ENCODE results near the gene ERF.
A peak's percentile ranks its signal among the peaks of the same experiment; 100 is the strongest.

ERF gene

DNA sequence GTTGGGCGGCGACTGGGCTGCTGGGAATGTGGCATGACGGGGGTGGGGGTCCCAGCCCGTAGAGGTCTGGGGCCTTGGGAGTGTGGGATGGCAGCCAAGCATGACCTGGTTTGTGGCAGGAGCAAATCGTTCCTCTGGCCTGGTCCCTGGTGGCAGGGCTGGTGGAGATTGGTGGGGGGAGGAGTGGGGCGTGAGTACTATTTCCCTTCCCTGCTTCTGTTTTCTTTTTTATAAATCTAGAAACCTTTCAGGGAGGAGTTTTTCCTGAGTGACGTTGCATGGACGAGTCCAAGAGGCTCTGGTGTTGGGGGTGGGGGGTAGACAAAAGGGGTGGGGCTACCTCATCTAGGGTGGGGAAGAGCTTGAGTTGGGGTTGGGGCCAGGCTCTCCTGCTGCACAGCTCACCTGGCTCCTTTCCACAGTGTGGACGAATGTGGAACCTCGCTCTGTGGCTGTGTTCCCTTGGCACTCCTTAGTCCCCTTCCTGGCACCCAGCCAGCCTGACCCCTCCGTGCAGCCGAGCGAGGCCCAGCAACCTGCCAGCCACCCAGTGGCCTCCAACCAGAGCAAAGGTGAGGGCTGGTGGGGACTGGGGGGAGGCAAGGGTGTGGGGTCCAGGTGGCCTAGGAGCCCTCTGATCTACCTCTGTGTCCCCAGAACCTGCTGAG, 31.6 kb upstream of the ERF start:
- DNase-seq: no peak

DNA sequence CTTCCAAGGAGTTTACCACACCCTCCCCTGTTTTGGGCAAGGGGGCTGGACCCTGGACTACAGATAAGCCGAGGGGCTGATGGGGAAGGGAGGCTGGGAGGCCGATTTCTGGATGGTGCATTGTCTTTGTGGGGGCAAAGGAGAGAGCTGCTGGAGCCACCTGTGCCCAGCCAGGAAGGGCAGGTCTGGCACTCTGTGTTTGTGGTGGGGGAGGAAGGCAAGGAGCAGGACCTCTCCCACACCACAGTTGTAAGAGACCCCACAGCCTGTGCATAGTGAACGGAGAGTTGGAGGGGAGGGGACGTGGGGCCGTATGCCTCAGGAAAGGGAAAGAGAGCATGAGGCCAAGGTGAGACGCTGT, 31.0 kb upstream of the ERF start:
- DNase-seq: no peak

DNA sequence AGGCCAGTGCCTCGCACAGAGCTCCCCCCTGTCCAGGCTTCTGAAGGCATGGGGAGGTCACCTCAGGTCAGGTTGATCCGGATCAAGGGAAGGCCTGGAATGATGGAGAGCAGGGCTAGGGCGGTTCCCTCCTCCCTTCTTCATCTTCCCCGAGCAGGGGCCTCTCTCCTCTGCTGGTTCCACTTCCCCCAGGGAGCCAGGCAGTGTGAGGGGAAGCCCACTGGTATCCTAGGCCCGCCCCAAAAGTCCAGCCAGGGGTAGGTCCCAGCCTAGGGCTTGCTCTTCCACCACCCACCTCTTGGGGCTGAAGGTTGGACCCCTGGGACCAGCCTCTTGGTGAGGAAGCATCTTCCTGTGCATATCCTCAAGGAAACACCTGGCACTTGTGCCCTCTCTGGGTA, 30.6 kb upstream of the ERF start:
- no peak for DNase-seq

DNA sequence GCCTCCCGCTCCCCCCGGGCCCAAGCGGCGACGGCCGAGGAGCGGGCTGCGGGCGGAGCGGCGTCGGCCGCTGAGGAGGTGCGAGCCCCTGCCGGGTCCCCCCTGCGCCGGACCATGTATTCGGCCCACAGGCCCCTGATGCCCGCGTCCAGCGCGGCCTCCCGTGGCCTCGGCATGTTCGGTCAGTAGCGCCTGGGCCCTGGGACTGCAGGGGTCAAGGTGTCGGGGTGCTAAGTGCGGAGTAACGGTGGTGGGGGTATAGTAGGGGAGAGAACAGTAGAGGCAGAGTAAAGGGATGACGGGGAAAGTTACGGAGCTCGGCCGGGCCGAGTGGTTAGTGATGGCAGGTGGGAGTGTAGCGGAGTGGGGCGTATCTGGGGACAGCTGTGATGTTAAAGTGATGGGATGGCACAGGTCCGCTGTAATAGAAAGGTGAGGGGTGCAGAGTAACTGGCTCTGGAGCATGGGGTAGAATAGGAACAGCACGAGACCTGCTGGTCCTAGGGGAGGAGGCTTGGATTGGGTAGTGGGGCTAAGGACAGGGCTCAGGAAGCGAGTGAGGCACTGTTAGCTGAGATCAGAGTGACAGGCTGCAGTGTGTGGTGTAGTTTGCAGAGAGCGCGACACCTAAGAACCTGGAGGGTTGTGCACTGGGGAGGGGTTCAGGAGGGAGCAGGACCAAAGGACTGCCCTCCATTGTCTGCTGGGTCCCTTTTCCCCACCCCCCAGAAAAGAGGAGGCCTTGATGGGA, 29.8 kb upstream of the ERF start:
- no peak for DNase-seq

DNA sequence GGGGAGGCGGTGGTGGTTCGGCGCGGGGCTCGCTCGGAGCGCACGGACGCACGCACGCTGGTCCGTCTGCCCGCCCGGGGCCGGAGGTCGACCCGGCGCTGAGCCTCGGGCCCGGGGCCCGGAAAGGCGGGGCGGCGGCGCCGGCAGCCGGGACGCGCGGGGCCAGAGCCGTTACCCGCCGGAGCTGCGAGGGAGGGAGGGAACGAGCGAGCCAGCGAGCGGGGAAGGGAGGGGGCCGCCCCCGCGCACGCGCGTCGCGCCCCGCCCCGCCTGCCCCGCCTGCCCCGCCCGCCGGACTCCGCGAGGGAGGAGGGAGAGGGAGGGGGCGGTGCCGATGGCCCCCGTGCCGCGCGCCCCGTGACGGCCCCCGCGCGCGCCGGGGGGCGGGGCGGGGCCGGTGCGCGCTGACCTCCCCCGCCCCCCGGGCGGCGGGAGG, 29.2 kb upstream of the ERF start:
- DNase-seq: peak; percentile 91

DNA sequence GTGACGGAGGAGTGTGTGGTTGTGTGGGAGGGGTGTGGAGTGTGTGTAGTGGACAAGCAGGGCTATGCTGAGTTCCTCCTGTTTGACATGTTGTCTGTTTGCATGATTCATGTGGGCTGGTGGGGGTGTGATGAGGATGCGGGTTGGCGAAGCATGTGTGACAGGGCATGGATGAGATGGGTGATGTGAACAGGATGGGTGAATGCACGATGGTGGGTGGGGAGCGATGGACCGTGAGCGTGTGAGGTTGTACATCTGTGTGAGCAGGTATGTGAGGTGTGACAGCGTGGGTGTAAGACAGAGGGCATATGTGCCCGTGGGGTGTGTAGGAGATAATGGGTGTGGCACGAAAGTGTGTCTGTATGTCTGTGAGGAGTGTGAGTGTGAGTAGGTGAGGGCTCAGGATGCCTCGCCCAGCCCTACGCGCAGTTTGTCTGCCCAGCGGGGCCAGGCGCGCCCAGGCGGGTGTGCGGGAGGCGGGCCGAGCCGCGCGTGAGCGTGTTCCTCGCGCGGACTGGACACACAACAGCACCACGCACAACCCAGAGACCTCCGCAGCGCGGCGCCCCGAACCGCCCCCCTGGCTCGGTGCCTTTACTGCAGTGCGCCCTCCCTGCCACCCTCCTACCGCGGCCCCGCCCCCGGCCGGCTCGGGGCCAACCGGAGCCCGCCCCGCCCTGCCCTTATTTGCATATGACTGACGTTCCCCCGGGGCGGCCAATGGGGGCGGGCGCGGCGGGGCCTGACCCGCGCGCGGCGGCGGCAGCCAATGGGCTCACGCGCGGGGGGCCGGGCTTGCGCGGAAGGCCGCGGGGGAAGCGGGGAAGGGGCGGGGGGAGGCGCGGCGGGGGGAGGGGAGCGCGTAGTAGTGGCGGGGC, 28.5 kb upstream of the ERF start:
- DNase-seq: peak; percentile 98

DNA sequence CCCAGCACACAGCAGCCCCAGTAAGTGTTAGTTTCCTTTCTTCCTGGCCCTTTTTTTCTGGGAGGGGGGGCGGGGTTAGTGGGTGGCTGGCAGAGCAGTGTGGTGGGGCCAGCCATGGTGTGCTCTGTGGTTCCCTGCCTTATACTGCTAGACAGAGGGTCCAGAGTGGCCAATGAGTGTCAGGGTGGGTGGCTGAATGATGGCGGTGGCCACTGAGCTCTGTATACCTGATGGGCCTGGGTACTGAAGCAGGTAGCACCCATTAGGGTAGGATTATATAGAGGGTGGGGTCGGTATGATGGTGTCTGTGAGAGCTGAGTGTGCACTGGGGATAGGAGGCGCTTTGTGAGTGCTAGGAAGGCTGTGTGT, 27.9 kb upstream of the ERF start:
- no peak for DNase-seq

DNA sequence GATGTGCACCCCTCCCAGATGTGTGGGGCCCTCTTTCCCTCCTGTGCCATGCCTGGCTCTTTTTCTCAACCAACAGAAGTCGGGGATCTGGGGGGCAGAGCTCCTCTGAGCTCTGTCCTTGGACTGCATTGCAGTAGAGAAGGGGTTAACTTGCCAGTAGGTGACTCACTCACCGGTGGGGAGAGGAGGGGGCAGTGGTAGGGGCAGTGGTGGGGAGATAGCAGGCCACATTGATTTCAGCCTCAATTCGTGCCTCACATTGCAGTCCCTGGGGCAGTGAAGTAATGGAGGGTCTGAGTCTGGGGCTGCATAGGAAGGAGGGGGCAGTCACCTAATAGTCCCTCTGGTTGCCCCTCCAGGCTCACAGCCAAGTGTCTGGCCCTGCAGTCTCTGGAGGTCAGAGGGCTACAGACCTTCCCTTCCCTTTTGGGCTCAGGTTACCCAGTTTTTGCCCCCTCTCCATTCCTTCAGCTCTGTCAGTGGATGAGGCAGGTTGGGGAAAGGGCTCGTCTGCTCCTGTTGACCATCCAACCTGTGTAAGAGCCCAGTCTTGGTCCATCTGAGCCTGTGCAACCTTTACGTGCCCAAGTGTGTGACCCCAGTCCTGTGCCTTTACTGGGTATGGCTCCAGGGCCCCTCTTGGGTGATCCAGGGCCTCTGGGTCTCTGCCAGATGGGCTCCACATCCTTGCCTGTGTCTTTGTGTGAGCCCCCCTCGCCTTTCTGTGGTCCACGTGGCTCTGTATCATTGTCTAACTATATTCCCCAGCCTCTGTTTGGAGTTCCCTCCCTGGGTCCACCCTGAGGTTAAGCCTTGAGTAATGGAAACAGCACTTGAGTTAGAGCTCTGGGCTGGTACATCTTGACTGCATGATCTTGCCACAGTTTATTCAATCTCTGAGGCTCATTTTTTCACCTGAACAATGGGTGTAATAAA, 27.2 kb upstream of the ERF start:
- DNase-seq: no peak

DNA sequence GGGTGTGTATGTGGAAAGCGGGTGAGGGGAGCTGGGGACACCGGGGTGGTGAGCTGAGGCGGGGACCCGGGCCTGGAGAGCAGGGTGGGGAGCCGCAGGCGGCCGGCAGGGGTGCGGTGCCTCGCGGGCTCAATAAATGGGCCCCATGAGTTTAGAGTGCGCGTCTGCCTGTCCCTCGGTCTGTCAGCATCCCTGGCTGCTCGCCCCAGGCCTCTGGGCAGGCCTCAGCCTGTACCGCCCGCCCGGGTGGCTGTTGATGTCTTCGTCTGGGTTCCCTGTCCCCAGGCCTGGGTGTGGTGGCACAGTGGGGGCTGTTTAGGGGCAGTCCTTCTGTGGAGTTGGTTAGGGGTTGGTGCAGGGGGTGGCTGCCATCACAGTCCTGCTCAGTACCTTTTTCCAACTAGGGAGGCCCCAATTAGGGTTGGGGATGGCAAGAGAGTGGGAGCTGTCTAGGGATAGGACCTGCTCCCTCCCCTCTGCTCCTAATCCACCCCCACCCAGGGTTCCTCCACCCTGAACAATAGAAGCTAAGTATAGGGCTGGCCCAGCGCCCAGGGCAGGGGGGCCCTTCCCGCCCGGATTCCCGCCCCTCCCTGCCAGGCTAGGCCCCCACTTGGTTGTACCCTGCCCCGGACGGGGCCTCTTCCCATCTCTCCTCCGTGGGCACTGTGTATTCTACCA, 26.4 kb upstream of the ERF start:
- DNase-seq: peak; percentile 79

DNA sequence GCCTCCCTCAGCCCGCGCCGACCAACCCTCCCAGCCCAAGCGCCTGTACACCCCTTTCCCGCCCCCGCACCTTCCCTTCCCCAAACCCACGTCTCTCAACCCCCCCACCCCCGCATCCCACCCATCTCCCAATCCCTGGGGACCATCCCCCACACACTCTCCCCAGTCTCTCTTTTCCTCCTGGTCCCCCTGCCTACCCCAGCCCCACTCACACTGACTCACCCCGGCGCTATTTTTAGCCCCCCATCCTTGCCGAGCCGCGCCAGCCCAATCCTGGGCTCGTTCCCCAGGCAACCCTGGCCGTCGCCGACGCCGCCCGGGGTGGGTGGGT, 25.9 kb upstream of the ERF start:
- no peak for DNase-seq

DNA sequence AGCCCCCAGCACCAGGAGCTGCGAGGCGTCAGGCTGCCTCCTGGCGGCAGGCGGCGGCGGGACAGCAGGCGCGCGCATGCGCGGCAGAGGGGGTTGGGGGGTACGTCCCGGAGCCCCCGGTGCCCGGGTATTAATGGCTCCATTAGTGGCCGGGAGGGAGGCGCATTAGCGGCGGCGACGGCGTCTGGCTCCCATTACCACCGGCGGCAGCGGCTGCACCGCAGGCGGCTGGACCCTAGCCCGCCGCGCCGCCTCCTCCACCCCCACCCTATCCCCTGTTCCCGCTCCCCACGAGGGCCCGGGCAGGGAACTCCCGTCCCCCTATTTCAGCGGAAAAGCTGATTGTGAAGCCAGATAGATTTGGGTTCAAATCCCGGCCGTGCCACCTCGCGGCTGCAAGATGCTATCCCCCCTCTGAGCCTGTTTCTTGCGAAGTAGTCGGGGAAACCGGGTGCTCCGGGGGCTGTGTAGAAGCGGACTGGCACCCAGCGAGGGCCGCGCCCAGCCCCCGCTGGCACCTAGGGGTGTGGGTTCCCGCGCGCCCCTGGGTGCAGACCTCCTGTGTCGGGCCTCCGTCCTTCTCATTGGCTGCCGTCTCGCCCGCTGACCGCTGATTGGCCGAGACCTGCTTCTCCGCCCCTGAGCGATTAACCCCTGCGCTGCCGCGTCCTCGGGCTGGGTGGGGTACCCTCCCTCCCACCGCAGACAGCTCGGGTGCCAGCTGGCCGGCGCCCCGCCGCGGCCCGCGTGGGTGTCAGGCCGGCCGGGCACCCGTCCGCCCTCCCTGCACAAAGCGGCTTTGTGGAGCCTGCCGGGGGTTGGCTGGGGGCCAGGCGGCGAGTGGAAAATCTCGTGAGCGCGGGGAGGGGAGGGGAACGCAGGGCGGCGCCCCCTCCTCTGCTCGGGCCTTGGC, 25.2 kb upstream of the ERF start:
- peak; percentile 96 for DNase-seq

DNA sequence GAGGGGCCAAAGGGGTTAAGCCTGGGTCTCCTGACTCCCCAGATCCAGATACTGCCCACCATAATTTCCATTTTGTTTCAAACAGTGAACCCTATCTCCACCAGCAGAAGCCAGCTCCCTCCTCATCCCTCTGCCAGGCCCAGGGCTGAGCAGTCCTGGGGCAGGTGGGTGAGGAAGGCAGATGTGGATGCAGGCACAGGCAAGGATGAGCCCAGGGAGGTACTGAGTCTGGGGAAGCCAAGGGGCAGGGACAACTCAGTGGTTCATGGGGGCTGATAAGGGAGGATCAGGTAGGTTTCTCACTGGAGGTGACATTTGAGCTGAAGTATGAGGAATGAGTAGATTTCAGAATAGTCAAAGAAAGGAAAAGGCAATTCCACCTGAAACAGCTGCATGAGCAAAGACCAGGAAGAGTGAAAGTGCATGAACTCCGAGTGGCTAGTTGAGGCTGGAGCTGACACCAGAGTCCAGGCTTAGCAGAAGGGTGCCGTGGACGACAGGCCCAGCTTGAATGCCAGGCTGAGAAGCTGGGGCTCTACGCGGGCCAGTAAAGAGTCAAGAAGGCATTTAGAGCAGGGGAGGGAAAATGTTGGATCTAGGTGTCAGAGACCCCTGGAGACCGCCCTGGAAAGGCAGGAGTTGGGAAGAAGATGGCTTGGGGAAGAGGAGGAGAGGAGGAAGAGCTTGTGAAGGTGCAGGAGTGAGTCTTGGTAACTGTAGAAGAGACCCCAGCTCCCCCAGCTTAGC, 24.4 kb upstream of the ERF start:
- DNase-seq: no peak

DNA sequence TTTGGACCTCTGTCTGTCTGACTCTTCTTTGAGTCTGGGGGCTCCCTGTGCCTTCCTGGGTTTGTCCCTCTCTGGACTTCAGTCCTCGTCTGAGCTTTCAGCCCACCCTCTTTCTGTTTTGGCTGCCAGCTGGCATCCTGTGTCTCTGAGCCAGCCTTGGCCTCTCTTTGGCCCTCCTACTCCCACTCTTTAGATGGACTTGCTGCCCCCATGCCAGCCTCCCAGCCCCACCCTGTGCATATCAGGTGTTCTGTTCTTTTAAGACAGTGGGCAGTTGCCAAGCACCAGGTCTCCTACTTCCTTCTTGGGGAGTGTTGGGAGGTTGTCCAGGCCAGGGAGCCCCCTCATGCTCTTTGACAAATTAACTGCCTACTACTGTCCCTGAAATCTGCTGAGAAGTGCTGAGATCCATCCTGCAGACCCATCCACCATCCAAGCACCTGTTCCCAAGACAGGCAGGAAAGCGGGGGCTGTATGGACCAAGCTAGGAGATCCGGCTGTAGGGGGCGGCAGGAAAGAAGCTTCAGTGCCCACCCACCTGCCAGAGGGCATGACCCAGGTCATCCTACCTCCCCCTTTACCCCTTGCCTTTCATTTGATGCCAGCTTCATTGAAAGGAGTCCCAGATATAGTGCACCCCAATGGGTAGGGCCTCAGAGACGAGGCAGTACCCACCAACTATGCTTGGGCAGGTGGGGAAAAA, 23.7 kb upstream of the ERF start:
- DNase-seq: no peak

DNA sequence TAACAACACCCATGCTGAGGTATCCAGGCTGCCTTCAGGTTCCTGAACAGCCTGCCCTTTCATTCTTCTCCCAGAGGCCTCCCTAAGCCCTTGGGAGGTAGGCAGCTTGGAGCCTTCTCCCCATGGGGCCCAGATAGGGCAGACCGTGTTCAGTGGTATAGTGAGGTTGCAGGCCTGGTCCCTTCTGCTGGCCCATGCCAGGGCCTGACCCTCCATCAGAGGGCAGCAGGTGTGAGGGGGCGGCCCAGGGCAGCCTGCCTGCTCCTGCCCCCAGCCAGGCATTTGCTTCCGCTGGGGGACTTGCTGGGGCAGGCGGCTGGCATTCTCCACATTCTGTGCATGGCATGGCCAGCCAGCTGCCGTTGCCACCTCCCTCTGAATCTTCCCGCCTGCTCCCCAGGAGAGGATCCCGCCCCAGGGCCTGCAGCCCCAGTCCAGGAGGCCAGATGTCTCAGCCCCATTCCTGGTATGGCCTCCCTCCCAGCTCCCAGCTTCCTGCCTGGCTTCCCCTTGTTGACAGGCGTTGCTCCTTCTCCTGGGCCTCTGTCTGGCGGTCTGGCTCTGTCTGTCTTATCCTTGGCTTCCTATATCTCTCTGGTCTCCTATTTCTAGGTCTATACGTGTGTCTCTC, 23.0 kb upstream of the ERF start:
- peak; percentile 78 for DNase-seq

DNA sequence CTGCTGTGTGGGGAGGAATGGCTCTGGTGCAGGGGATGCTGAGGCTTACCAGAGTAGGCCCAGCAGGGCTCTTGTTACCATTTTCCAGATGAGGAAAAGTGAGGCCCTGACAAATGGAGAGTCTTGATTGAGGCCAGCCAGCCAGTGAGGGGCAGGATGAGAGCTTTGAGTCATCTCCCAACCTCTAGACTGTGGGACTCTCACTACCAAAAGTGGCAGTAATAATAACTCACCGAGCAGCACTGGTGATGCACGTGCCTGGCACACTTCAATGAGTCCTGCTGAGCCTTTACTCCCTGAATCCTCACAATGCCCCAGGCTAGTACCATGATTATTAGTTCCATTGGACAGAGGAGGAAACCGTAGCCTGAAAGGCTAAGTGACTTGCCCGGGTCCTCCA, 21.9 kb upstream of the ERF start:
- DNase-seq: no peak

DNA sequence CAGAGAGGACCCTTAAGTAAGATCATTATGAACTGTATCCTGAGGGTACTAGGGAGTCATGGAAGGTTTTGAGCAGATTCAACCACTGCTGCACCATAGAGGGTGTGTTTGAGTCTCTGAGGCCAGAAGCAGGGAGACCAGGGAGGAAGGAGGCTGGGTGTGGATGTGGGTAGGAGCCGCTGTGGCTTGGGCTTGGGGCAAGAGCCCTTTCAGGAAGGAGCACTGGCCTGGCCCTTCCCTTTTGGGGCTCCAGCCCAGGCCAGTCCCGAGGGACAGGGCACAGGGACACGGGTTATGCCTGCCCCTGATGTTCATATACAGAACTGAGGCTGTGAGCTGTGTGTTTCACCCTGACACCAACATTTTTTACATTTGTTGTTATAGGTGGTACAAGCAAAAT, 21.4 kb upstream of the ERF start:
- no peak for DNase-seq

DNA sequence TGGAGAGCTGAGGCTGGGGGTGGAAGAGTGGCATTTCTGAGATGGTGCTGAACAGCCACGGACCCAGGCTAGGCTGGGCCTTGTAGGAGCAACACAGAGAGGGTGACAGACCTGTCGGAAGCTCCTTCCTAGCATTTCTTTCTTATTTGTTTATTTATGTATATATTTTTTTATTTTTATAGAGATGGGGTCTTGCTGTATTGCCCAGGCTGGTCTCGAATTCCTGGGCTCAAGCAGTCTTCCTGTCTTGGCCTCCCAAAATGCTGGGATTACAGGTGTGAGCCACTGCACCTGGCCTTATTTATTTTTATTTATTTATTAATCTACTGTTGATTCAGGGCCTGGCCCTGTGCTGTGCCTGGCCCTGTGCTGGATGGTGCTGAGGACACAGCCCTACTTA, 20.6 kb upstream of the ERF start:
- no peak for DNase-seq

DNA sequence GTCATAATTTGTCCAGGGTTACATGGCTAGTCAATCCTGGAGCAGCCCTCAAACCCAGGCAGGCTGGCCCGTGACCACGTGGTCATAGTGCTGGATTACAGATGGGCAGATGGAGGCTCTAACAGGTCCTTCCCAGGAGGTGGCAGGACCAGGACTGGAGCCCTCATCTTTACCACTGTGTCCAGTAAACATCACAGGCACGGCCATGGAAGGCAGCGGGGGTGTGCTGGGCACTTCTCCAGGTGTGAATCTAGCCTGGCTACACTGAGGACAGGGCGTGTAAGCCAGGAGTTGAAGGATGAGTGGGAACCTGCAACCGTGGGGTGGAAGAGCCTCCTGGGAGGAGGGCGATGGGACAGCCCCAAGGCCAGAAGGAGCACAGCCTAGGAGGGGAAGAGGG, 20.2 kb upstream of the ERF start:
- no peak for DNase-seq

DNA sequence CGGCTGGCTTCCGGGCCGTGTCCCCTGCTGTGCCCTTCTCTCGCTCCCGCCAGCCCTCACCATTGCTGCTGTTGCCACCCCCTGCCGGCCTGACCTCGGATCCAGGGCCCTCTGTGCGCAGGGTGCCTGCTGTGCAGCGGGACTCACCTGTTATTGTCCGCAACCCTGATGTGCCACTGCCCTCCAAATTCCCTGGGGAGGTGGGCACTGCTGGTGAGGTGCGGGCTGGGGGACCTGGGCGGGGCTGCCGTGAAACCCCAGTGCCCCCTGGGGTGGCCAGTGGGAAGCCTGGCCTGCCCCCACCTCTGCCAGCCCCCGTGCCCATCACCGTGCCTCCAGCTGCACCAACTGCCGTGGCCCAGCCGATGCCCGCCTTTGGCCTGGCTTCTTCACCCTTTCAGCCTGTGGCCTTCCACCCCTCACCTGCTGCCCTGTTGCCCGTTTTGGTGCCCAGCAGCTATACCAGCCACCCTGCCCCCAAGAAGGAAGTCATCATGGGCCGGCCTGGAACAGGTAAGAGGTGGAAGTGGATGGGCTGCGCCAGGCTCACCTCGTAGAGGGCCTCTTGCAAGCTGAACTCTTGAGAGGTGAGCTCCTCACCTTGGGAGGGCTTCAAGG, 19.2 kb upstream of the ERF start:
- no peak for DNase-seq

Data from right forelimb (tissue), 1 donor.